ENCODE measurements around the gene IGF2BP2.
"Not testable (repeated sequence)": the region's sequence is repeated elsewhere in the genome, so short reads cannot be mapped to it uniquely, and the experiment has no call there.

The IGF2BP2 gene

DNA sequence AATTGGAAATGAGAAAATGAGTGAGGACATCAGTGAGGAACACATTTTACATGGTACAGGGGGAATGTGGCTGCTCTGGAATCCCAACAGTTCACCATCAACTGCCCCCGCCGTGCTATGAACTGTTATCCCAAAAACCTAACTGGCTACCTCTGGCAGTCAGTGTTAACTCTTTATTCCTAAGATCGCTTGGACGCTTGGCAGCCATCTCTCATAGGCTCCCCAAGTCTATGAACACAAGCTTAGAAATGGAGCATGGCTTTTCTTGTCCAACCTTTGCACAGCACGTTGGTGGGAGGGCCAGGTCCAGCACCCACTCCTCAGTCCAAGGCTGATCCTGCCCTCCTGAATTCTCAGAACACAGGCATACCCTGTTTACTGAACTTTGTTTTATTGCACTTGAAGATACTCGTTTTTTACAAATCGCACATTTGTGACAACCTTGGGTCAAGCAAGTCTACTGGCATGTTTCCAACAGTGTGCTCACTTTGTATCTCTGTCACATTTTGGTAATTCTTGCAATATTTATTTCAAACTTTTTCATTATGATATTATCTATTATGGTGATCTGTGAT, 185.1 kb downstream of the IGF2BP2 start:
- no peak for DNase-seq (ENCODE audit: low spot score)

DNA sequence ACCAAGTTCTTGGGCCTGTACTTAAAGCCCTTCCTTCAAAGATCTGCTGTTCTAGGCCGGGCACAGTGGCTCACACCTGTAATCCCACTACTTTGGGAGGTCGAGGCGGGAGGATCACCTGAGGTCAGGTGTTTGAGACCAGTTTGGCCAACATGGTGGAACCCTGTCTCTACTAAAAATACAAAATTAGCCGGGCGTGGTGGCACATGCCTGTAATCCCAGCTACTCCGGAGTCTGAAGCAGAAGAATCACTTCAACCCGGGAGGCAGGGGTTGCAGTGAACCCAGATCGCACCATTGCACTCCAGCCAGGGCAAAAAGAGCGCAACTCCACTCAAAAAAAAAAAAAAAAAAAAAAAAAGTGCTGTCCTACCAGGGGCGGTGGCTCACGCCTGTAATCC, 186.2 kb downstream of the IGF2BP2 start:
- DNase-seq (ENCODE audit: low spot score): not testable (repeated sequence)

DNA sequence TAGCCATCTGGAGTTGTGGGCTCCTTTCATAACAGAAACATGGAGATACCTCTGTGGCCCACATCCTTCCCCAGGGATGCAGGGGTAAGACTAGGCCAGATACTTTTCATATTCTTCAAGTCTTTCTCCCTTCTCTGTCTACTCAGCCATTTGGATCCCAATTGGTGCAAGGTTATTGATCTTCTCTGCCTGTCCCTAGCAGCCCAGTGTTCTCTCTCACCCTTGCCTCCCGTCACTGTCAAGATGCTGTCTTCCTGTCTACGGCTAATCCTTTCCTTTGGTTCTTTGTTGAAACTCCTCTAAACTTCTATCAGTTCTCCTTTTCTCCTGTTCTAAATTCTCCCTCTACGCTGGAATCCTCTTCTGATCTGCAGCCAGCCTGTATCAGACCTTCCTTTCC, 187.5 kb downstream of the IGF2BP2 start:
- no peak for DNase-seq (ENCODE audit: low spot score)

DNA sequence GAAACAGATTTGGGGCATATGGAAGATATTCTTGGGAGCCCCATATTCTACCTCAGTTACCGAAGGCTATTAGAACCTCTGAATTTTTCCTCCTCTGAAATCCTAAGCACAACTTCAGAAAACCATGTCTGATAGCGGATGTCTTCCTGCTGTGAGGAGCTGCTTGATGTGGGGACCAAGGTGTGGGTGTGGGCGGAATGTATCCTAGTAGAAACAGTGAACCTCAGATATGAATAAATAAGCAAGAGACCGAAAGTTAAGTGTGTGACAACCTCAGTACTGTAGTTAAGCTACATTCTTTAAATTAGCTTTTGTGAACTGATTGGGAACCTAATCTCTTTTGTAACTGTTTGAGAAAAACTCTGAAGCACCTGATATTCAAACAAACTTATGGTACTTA, 191.8 kb downstream of the IGF2BP2 start:
- DNase-seq (ENCODE audit: low spot score): no peak

DNA sequence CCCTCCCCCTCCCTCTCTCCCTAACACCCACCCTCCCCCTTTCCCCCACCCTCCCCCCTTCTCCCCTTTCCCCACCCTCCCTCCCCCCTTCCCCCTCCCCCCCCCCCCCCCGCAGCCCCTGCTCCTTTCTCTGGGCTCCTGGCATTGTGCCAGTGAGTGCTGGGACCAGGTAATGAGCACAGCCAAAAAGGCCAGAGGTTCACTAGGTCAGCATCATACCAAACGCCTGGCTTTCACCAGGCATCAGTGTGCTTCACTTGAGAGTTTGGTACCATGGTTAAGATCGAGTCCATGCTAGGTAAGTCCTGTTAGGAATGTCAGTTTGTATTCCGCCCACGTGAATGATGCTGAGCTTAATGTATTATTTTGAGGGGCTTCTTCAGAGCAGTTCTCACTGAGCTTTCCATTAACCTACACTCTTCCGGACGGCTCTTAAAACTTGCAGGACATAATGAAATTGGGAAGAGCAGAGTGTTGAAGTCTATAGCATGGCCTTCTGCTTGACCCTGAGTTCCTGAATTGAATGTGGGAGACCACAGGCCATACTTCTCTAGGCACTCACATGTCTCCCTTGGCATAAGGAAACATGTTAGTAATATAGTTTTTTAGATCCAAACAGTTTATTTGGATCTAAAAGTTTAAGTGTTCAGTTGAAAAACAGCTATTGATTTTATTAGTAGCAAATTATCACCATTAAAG, 193.2 kb downstream of the IGF2BP2 start:
- no peak for DNase-seq (ENCODE audit: low spot score)

DNA sequence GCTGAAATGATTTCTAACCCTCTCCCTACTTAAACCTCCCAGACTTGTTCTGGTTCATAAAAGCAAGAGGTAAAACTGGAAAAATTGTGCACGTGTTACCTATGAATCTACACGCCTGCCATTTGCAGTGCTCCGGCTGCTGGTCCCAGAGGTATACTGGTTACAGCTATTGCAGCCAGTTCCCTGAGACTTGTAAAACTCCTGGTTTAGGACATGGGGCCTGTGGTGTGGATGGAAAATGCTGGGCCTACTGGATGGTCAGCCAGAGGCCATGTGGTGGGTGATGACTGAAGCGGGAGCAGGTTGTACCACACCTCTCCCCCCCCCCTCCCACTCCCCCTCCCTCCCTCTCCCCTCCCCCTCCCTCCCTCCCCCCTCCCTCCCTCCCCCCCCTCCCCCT, 193.7 kb downstream of the IGF2BP2 start:
- no peak for DNase-seq (ENCODE audit: low spot score)

DNA sequence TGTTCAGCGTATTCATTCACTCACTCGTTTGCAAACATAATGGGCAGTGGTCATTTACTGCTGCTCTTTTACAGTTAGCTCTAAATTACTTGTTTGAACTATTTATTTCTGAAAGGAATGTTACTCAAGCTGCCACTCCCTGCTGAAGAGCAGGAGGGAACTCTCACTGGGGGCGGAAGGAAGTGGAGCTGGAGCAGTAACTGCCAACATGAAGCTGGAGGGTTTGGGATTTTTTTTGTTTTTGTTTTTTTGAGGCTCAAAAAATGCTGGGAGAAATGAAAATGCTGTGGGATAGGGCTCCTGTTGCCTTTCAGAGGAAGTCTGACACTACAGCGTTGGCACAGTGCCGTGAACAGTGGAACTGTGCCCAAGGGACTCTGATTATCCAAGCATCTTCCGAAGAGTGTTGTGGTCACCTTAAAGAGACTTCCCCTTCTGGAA, 194.6 kb downstream of the IGF2BP2 start:
- DNase-seq (ENCODE audit: low spot score): no peak

DNA sequence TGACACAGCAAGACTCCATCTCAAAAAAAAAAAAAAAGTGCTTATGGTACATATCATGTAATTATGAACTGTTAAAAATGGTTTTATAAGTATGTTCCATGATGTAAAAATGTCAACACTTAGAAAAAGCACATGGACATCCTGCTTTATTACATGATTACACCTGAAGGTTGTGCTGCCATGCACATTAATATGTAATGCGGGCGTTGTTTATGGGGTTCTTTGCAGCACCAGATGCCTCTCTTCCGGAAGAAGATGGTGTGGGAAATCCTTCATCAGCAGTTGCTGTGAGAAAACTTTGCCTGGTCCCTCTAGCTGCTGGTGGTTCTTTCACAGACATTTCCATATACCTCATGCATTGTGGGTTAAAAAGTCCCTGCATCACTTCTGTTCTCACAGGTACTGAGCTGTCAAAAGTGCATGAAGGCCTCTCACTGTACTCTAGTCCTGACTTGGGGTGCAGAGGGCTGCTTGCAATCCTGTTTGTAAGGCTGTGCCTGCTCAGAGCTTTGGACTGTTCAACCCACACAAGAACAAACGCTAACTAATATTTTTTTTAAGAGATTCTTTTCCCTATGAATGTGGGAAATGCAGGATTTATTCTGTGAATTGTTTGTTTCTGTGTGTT, 195.2 kb downstream of the IGF2BP2 start:
- DNase-seq (ENCODE audit: low spot score): no peak

DNA sequence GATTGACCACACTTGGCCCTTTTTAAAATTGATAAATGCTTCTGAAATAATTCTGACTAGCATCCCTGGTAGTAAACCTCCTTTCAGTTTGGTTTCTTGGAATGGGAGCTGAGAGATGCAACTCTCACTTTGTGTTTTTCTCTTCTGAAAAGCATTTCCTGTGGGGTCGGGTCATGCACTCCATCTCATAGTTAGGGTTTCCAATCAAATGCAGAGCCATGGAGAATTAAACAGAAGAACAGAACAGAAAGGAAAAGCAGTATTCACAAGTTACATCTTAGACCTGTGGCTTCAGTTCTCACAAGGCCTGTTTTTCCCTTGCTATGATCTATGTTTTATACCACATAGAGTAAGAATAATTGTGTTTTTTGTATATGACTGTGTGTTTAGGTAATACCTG, 199.1 kb downstream of the IGF2BP2 start:
- no peak for DNase-seq (ENCODE audit: low spot score)

DNA sequence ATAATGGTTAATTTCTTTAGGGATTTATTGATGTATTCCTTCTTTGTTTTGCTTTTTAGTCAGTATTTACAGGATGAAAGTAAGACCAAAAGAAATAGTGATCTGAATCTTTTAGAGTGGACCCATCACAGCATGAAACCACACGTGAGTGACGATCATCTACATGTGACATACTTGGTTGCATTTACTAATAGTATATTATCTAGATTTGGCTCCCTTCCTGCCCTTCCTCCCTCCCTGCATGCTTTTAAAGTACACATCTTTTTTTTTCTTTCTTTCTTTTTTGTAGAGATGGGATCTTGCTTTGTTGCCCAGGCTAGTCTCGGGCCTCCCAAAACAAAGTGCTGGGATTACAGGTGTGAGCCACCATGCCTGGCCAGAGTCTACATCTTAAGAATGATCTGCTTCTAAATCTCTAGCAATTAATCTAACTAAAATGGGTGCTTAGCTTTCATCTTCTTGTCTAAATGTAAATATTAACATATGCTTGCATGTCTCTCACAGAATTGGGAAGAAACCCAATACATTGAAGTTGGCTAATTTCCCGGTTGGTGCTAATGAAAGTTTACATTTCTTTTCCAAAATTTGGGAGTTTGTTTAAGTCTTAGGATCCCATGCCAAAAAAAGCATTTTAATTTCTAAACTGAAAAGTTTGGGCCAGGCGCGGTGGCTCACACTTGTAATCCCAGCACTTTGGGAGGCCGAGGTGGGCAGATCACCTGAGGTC, 200.7 kb downstream of the IGF2BP2 start:
- DNase-seq (ENCODE audit: low spot score): no peak

DNA sequence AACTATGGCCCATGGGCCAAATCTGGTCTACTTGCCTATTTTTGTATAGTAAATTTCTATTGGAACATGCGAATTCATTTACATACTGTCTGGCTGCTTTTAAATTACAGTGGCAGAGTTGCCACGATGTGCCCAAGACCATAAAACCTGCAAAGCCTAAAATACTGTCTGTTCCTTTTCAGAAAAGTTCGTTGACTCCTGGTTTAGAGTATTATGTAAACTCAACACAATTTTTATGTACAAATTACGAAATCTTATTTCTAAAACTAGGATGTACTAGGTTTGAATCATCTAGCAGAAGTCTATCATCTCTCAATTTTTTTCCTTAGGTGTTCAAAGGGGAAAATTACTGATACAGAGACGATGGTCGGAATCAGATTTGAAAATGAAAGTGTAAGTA, 211.8 kb downstream of the IGF2BP2 start:
- DNase-seq (ENCODE audit: low spot score): no peak

DNA sequence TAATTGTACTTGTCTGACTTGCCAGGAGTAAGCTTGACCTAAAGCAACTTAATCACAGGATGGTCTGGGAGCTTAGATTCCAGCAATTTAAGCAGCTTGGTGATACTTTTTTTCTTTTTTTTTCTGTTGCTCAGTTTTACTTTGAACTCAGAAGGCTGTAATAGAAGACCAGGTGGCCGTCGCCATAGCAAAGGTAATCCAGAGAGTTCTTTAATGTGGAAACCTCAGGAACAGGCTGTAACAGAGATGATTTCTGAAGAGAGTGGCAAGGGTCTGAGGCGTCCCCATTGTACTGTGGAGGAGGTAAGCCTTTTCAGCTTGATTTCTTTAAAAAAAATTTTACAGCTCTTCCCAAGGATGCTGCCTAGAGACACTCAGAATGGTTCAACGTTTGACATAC, 218.6 kb downstream of the IGF2BP2 start:
- DNase-seq (ENCODE audit: low spot score): no peak

DNA sequence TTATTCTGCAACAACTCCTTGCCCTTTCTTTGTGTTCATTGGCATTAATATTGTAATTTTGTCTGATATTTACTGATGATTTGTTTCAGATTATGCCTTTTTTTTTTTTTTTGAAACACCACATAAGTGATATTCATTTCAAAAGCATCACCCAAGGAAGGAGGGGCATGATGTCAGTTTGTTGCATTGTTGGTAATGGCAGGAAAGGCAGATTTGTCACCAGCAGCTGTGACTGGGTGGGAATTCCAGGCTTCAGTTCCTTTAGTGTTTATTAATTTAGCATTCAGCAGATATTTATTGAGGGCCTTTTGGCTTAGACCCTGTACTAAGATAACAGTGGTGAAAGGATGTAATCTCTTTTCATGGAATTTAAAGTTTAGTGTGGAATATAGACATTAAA, 219.3 kb downstream of the IGF2BP2 start:
- no peak for DNase-seq (ENCODE audit: low spot score)

DNA sequence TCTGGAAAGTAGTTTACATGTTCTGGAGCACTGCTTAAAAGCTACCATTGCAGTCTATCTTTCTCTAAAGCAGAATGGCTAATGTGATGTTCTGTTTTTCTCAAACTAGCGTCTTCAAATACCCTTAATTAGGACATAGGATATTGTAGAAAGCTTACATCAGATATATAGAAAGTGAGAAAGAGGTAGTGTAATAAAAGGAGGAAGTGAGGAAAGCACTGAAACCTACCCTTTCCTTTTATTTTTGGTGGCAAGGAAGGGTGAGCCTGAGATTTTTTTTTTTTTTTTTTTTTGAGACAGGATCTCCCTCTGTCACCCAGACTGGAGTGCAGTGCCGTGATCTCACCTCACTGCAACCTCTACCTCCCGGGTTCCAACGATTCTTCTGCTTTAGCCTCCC, 229.3 kb downstream of the IGF2BP2 start:
- DNase-seq (ENCODE audit: low spot score): no peak

DNA sequence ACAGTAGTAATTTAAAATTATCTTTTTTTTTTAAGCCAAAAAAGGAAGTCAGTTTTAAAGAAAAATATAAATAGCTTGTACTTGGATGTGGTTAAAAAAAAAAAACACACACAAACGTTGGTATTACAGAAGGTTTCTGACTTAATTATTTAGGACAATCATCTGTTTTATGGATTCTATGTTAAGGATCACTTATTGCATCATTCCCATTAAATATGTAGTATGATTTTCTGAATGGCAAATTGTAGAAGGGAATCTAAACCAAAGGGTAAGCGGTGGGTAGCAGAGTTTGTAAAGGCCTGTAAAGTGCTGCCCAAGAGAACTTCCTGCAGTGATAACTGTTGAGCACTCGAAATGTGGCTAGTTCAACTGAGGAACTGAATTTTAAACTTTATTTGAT, 230.8 kb downstream of the IGF2BP2 start:
- DNase-seq (ENCODE audit: low spot score): no peak

Measured in kidney tubule cell (primary cell).